Globus pallidus (tissue), 1 donor: Measurements from ENCODE around the gene MAML2.

Experiments used
- DNase-seq: peaks from one replicate; pipeline ENCODE4 v3.0.0-alpha.2; 2015; ENCODE audit warnings: low spot score

MAML2 gene

GRCh38 chr11:96125400-96125799, 217.6 kb downstream of the MAML2 start:
- DNase-seq: no peak

DNA sequence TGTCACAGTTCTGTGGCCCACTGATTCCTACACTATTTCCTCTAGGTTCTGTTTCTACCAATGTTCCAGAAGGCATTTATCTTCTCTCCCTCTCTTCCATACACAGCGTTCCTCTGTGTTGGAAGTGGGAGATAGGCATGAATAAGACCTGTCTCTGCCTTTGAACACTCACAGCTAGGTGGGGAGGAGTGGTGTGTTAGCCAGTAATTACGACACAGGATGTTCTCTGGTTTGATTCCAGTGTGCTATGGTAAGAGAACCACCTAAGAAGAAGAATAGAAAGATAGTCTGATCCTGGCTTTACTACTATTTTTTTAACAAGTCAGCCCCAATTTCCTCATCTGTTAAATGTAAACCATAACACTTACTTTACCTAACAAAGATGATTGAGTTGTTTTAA, 218.8 kb downstream of the MAML2 start:
- DNase-seq: no peak

GRCh38 chr11:96123301-96123700, 219.7 kb downstream of the MAML2 start:
- DNase-seq: no peak

- no peak for DNase-seq
These were observed 220.4 kb downstream of the MAML2 start for GRCh38 chr11:96122601-96123074.

DNA sequence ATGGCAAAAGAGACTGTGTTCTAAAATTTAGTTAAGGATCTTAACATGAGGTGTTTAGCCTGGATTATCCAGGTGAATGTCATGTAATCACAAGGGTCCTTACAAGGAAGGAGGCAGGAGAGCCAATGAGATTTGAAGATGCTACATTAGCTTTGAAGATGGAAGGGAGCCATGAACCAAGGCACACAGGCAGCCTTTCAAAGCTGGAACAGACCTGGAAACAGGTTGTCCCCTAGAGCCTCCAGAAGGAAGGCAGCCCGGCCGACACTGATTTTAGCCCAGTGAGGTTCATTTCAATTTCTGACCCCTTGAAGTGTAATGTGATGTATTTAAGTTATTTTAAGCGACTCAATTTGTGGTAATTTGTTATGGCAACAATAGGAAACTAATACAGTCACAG, 223.8 kb downstream of the MAML2 start:
- no peak for DNase-seq

- DNase-seq: no peak
These were observed 226.6 kb downstream of the MAML2 start for GRCh38 chr11:96116376-96116775.

- no peak for DNase-seq
These were observed 228.6 kb downstream of the MAML2 start for GRCh38 chr11:96114178-96115064.

GRCh38 chr11:96113193-96113681, 229.8 kb downstream of the MAML2 start:
- DNase-seq: no peak

DNA sequence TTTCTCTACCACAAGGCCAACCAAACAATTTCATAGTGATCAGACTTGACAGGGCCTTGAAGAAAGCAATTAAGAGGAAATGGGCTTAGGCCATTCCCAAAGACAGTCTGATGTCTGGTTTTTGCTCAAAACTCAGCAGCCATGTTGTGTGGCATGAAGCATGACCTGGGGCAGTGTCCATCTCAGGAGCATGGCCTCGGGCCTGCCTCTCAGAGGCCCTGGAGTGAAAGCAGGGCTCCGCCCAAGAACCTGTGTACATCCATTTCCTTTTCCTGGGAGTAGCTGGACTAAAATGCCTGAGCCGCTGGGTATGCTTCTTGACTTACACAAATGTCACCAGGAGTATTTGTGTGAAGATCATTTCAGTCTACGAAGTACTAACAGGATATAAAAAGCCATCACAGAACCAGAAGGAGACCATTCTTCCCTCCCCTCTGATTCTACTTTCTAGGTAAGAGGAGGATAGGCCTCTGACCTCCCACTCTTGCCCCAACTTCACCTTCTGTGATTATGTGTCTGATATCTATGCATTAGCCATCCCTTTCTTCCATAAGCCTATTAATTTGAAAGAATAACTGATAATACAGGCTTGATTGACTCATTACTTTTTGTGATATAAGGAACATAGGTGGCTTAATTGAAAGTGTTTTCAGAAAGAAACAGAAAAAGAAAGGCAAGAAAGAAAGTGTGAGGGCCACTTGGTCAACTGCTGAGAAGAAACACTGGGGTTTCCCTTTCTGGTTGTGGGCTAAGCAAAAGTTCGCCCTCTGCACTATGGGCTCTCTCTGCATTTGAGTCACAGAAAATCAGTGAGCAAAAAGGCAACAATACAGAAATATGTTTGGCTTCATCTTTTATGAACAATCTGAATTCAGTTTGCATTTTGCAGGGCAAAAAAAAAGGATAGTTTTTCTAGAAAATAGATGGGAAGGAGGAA, 230.5 kb downstream of the MAML2 start:
- DNase-seq: no peak

- DNase-seq: no peak
These were observed 231.7 kb downstream of the MAML2 start for GRCh38 chr11:96111308-96111707.

DNA sequence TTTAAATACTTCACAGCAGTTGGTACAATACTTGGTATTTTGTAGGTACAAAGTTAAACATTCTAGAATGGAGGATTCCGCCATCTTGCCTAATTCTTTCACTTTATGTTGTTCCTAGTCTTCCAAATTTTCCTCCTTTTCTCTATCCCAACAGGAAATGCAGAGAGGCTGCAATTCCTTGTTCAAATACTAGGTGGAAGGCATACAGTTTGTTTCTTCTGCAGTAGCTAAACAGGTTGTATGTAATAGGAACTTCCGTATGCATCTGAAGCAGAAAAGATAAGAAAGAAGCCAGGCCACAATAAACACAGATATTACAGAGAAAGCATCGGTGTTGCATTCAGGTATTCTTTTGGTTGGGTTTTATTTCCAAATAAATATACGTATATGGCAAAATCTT, 232.7 kb downstream of the MAML2 start:
- no peak for DNase-seq

DNA sequence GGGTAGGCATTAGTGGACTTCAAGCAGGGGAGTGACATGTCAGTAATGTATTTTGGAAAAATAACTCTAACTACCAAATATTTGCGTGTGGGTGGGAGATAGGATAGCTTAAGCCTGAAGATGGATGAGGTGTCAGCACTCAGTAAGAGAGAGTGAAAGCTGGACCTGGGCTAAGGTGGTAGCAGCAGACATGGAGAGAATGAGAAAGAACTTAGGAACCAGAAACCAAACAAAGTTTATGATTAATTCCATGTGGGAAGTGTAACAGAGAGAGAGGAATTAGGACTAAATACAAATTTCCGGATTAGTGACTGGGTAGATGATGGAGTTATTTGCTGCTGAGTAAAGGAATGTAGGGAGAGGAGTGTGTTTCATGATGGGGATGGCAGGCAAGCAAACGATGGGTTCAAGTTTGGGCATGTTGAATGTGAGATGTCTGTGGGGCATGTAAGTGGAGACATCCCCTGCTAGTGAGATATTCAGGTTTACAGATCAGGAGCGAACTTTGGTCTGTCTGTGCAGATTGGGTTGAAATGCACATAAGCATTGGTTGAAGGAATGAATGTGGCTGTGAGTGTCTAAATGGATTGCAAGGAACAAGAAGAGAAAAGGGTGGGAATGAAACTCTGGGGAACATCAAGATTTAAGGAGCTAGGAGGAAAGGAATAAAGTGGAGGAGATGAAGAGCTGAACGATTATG, 233.5 kb downstream of the MAML2 start:
- DNase-seq: no peak

GRCh38 chr11:96107143-96107824, 235.7 kb downstream of the MAML2 start:
- no peak for DNase-seq

- no peak for DNase-seq
These were observed 236.3 kb downstream of the MAML2 start for GRCh38 chr11:96106645-96107044.

DNA sequence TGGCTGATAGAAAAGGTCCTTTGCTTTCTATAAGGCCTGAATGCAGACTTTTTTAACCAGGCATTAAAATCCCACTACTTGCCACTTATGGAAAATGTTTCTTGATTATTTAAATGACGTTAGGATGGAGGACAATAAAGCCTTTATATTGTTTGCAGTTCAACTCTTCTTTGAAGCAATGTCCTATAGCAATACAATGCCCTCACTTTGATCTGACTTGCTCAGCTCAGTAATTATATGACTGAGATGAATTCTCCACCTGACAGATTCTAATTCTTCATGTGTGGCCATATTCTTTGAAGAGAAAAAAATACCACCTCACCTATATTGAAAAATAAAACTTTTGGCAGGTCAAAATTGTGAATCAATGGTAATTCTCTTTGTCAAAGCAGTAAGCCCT, 237.1 kb downstream of the MAML2 start:
- DNase-seq: no peak

DNA sequence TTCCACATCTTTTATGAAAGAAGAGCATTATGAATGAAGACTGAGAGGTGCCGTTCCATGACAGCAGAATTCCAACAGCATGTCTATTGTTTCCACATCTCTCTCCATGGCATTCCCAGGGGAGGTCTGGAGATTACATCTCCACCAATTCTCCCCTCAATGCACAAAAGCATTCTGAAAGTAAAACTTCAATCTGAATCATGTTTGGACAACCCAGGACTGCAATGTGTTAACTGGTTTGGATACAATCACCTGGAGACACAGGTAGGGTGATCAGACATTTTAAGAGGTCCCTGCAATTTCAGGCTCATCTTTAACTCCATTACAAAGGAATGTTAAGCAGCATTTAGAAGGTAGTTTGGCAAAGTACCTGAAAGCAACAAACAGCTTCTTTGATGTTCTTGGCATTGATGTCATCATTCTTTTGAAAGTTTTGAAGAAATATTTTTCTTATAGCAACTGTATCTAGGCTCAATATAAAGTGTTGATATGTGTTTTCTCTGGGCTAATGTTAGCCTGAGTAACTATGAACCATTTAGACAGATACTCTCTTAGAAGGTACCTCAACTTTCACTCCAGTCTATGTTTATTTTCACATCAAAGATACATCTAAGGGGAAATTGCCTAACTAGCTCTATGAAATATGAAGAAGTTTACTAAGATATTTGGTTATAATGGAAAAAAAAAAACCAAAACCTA, 237.6 kb downstream of the MAML2 start:
- no peak for DNase-seq

GRCh38 chr11:96104496-96104895, 238.5 kb downstream of the MAML2 start:
- DNase-seq: no peak

GRCh38 chr11:96103721-96104120, 239.3 kb downstream of the MAML2 start:
- DNase-seq: no peak

- DNase-seq: no peak
These were observed 239.9 kb downstream of the MAML2 start for GRCh38 chr11:96103102-96103501.

DNA sequence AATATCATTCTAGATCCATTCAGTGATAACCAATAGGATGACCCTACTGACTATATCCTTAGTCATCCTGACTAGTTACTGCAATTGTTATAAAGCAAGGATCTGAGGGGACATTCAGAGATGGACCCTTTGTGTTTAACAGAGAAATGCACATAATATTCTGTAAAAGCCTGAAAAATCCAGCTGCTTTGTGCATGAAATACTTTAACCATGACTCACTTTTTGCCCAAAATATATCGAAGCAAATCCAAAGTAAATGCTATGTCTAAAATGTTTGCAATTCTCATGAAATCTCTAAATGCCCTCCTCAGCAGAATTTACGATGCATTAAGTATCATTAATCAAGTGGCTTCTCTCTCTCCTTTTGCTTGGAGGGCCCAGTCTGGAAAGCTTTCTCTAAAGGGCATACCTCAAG, 240.3 kb downstream of the MAML2 start:
- DNase-seq: no peak

- DNase-seq: no peak
These were observed 241.8 kb downstream of the MAML2 start for GRCh38 chr11:96101146-96101545.
